Measurements from ENCODE around the gene ZNF831.

The ZNF831 gene

DNA sequence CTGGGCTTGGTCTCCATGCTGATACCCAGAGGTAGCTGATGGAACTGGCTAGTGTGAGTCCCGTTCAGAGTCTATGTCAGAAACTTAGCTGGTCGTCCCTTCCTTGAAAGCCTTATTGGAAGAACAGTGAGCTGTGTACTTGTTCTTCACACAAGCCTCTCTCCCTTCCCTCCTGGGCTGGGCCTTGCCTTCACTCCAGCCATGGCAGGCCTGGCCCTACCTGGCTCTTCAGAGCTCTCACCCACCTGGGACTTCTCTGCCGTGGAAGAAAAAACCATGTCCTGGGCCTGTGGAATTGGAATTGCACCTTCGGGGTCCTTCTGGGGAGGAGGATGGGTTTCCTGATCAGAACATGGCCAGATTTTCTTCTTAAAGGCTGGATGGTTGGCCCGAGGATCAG lies 20.3 kb upstream of the ZNF831 start:
- in situ Hi-C loops (cut with HindIII; ENCODE audit: low pct_ligation_motif_present, low sequenced_read_pairs) = no loop called here
- no peak for DNase-seq
- no peak for TF ChIP-seq CTCF (IDR thresholded peaks at IDR 0.05; ENCODE audit: low read depth, low read length, missing control alignments)
- Histone ChIP-seq H3K4me3 (ENCODE audit: low read depth, low read length) (no peak overlapping the region), H3K36me3 (replicated peaks) (no peaks in the 10 kb centered on the region), H3K27me3 (replicated peaks) (no peaks in the 10 kb centered on the region), H3K27ac (no peak overlapping the region)

GRCh38 chr20:59144179-59144830 lies 19.3 kb upstream of the ZNF831 start:
- TF ChIP-seq CTCF (IDR thresholded peaks at IDR 0.05; ENCODE audit: low read depth, low read length, missing control alignments) = no peak
- no peaks in the 10 kb centered on the region for H3K36me3 ChIP-seq (replicated peaks)
- H3K27me3 ChIP-seq (replicated peaks) = no peaks in the 10 kb centered on the region
- no peak overlapping the region for H3K4me3 ChIP-seq (ENCODE audit: low read depth, low read length)
- no peak overlapping the region for H3K27ac ChIP-seq
- no peak for DNase-seq
- in situ Hi-C loops (cut with HindIII; ENCODE audit: low pct_ligation_motif_present, low sequenced_read_pairs) = no loop called here

- Histone ChIP-seq H3K27ac (no peak overlapping the region), H3K4me3 (ENCODE audit: low read depth, low read length) (no peak overlapping the region), H3K27me3 (replicated peaks) (no peaks in the 10 kb centered on the region), H3K36me3 (replicated peaks) (no peaks in the 10 kb centered on the region)
- no peak for TF ChIP-seq CTCF (IDR thresholded peaks at IDR 0.05; ENCODE audit: low read depth, low read length, missing control alignments)
- no peak for DNase-seq
- in situ Hi-C loops (cut with HindIII; ENCODE audit: low pct_ligation_motif_present, low sequenced_read_pairs) = no loop called here
Measured at GRCh38 chr20:59144831-59145196, 18.8 kb upstream of the ZNF831 start.

DNA sequence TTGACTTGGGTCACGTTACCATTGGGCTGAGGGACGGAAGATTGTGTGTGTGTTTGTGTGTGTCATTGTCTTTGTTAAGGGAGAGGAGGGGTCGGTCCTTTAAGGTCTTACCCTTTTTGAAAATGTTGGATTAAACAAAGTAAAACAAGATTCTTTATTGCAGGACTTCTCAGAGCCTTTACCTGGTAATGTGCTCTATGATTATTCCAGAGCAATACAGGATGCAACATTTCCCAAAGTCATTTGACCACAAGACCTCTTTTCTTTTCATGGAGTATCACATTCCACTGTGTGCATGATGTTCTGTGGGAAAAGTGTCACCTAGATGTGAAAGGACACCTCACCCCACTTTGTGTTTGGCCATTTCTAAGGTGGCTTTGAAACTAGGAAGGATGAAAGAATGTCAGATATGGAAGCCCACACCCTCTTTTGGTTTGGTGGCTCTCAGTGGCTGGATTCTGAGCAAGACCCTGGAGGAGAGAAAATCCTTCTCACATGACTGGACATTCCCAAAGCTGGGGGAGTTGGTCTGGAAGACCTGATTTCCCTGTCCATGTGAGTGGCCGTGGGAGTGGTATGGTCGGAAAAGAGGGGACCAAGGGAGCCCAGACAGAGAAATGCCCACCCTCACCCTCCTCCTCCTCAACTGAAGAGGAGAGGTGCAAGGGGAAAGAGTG lies 18.2 kb upstream of the ZNF831 start:
- no peak for TF ChIP-seq CTCF (IDR thresholded peaks at IDR 0.05; ENCODE audit: low read depth, low read length, missing control alignments)
- Histone ChIP-seq H3K27ac (no peak overlapping the region), H3K4me3 (ENCODE audit: low read depth, low read length) (no peak overlapping the region), H3K36me3 (replicated peaks) (no peaks in the 10 kb centered on the region), H3K27me3 (replicated peaks) (no peaks in the 10 kb centered on the region)
- in situ Hi-C loops (cut with HindIII; ENCODE audit: low pct_ligation_motif_present, low sequenced_read_pairs) = no loop called here
- DNase-seq = no peak

DNA sequence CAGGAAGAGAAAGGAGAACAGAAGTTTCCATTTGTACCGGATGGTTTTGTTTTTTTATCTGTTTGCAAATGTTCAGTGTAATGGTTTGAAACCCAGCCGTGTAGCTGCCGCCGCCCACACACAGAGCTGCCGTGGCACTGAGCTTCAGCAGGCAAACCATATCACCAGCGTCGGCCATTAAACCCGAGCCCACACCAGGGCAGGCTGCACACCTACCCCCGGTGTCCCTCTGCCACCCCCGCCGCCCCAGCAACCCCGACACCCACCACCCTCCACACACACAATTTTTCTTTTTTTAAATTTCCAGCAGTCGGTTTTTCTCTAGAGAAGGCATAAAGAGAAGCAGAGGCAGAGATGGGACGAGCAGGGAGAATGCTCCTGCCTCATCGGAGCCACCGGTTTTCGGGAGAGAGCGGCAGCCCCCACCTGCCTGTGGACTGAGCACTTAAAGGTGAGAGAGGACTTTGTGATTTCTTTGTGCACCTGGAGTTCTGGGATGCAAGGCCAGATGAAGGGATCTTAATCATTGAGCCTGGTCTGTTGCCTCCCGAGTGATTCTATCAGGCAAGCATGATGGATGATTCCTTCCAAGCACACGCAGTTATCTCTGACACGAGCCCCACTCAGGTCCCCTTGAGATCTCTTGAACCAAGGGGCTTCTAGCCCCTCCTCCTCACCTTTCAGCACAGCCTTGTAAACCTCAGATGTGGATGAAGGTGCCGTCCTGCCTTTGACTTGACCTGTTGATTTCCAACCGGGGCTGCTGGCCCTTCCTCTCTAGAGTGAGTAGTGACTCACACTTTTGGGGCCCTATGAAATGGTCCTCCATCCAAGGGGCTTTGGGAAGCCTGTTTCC lies 17.5 kb upstream of the ZNF831 start:
- H3K27ac ChIP-seq = no peak overlapping the region
- H3K27me3 ChIP-seq (replicated peaks) = no peaks in the 10 kb centered on the region
- H3K4me3 ChIP-seq (ENCODE audit: low read depth, low read length) = no peak overlapping the region
- no peak for TF ChIP-seq CTCF (IDR thresholded peaks at IDR 0.05; ENCODE audit: low read depth, low read length, missing control alignments)
- in situ Hi-C loops (cut with HindIII; ENCODE audit: low pct_ligation_motif_present, low sequenced_read_pairs) = no loop called here
- no peaks in the 10 kb centered on the region for H3K36me3 ChIP-seq (replicated peaks)
- DNase-seq = no peak

Measured in brain microvascular endothelial cell (primary cell).